ENCODE measurements around the gene RSPH1.

DNA sequence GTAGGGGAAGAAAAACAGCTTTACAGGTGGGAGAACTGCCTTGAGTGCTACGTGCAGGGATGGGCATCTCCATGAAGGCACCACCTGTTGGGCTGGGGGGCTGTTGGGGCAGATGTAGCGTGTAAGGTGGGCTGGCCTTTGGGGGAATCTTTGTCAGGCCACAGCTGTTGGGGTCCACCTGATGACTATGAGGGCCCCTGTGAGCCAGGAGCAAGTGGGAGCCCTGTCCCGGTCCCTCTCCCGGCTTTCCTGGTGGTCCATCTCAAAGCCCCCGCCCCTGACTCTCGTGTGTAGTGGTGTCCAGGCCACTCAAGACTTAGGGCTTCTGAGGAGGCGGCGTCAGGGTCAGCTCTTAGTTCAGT, 31.1 kb upstream of the RSPH1 start:
- TF ChIP-seq CTCF (conservative IDR thresholded peaks at IDR 0.05) (no peak), ZFX (IDR thresholded peaks at IDR 0.05) (no peak)

Measured in C4-2B (cell line).